Activated CD4-positive, alpha-beta T cell treated with anti-CD3 and anti-CD28 coated beads, Interleukin-2, amount 10 ng/mL, durations not matched to agents 24 days and 14 days (primary cell): ENCODE measurements around the gene COBL. TPM values are rescaled to one million over a fixed set of nuclear protein-coding genes. Genes with fewer than 3 reads are reported as not detected.

Experiments used
- DNase-seq: peaks from one replicate; pipeline ENCODE4 v3.0.0; 2022
- H3K27ac Mint-ChIP-seq: one replicate; pipeline ENCODE4 v1.8.0; 2022; ENCODE audit warnings: mild to moderate bottlenecking, mixed read lengths
- H3K27me3 Mint-ChIP-seq: one replicate; pipeline ENCODE4 v1.8.0; 2022; ENCODE audit warnings: mixed read lengths
- H3K36me3 Mint-ChIP-seq: one replicate; pipeline ENCODE4 v1.8.0; 2022; ENCODE audit warnings: low read depth, mild to moderate bottlenecking, mixed read lengths
- H3K4me1 Mint-ChIP-seq: one replicate; pipeline ENCODE4 v1.8.0; 2021; ENCODE audit warnings: mixed read lengths
- H3K4me3 Mint-ChIP-seq: one replicate; pipeline ENCODE4 v1.8.0; 2022; ENCODE audit warnings: mild to moderate bottlenecking, moderate library complexity, mixed read lengths
- H3K9me3 Mint-ChIP-seq: one replicate; pipeline ENCODE4 v1.8.0; 2021; ENCODE audit warnings: mixed read lengths
- intact Hi-C: fragments of 100-400 bp; cut with micrococcal nuclease; formaldehyde crosslinking; loops from one replicate; pipeline ENCODE4 v1.15.1; 2023
- total RNA-seq: library from RNA; stranded (reverse); gene quantifications from 2 replicates; pipeline ENCODE4 v1.2.3, GENCODE V29; 2022

The COBL gene
- total RNA-seq, 1 donor from 2014 or later = not detected

DNA sequence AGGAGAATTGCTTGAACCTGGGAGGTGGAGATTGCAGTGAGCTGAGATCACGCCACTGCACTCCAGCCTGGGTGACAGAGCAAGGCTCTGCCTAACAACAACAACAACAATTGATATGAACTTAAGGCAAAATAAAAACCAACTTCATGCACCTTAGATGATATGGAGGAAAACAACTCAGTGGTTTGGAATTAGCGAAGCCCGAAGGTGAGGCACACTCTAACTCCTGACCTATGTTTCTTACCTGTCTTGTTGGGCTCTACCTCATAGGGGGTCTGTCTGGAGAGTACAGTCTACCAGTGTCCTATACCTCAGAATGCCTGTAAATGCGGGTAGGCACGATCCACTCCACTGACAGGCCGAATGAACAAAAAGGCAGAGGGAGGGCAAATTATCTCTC is 24.3 kb upstream of the COBL start:
- no peaks in the 10 kb centered on the region for H3K4me1 Mint-ChIP-seq
- no peaks in the 10 kb centered on the region for H3K27me3 Mint-ChIP-seq
- H3K4me3 Mint-ChIP-seq = no peak overlapping the region
- intact Hi-C loops = no loop called here
- no peaks in the 10 kb centered on the region for H3K9me3 Mint-ChIP-seq
- no peak overlapping the region for H3K27ac Mint-ChIP-seq
- DNase-seq = no peak
- H3K36me3 Mint-ChIP-seq = no peaks in the 10 kb centered on the region

GRCh38 chr7:51340029-51340838 is 23.6 kb upstream of the COBL start:
- no peaks in the 10 kb centered on the region for H3K9me3 Mint-ChIP-seq
- intact Hi-C loops = no loop called here
- H3K27ac Mint-ChIP-seq = no peak overlapping the region
- DNase-seq = no peak
- no peaks in the 10 kb centered on the region for H3K4me1 Mint-ChIP-seq
- no peaks in the 10 kb centered on the region for H3K36me3 Mint-ChIP-seq
- H3K4me3 Mint-ChIP-seq = no peak overlapping the region
- no peaks in the 10 kb centered on the region for H3K27me3 Mint-ChIP-seq

- intact Hi-C loops = no loop called here
These were observed 18.4 kb upstream of the COBL start for GRCh38 chr7:51335057-51335456.

GRCh38 chr7:51329696-51330263 is 13.2 kb upstream of the COBL start:
- no peak for DNase-seq
- H3K36me3 Mint-ChIP-seq = no peaks in the 10 kb centered on the region
- H3K27ac Mint-ChIP-seq = no peak overlapping the region
- no peak overlapping the region for H3K4me3 Mint-ChIP-seq
- intact Hi-C loops = no loop called here
- H3K4me1 Mint-ChIP-seq = no peaks in the 10 kb centered on the region
- no peaks in the 10 kb centered on the region for H3K9me3 Mint-ChIP-seq
- H3K27me3 Mint-ChIP-seq = no peaks in the 10 kb centered on the region

More at GRCh38 chr7:51335057-51335456, 18.4 kb upstream of the COBL start:
- no peak overlapping the region for H3K27ac Mint-ChIP-seq
- H3K36me3 Mint-ChIP-seq = no peaks in the 10 kb centered on the region
- H3K27me3 Mint-ChIP-seq = no peaks in the 10 kb centered on the region
- no peaks in the 10 kb centered on the region for H3K4me1 Mint-ChIP-seq
- no peak for DNase-seq
- no peak overlapping the region for H3K4me3 Mint-ChIP-seq
- H3K9me3 Mint-ChIP-seq = no peaks in the 10 kb centered on the region

GRCh38 chr7:51328351-51328801 is 11.8 kb upstream of the COBL start:
- Mint-ChIP-seq H3K27me3 (no peaks in the 10 kb centered on the region), H3K9me3 (no peaks in the 10 kb centered on the region), H3K4me1 (no peaks in the 10 kb centered on the region), H3K4me3 (no peak overlapping the region), H3K27ac (no peak overlapping the region), H3K36me3 (no peaks in the 10 kb centered on the region)
- no peak for DNase-seq
- intact Hi-C loops = no loop called here

- no peak overlapping the region for H3K4me3 Mint-ChIP-seq
- no peak overlapping the region for H3K27ac Mint-ChIP-seq
- H3K27me3 Mint-ChIP-seq = no peaks in the 10 kb centered on the region
- no peaks in the 10 kb centered on the region for H3K9me3 Mint-ChIP-seq
- no peaks in the 10 kb centered on the region for H3K4me1 Mint-ChIP-seq
- intact Hi-C loops = no loop called here
- no peaks in the 10 kb centered on the region for H3K36me3 Mint-ChIP-seq
- no peak for DNase-seq
These were observed 10.7 kb upstream of the COBL start for GRCh38 chr7:51327287-51327717.

GRCh38 chr7:51326656-51327286 is 10.2 kb upstream of the COBL start:
- DNase-seq = no peak
- Mint-ChIP-seq H3K4me1 (no peaks in the 10 kb centered on the region), H3K36me3 (no peaks in the 10 kb centered on the region), H3K9me3 (no peaks in the 10 kb centered on the region), H3K27me3 (no peaks in the 10 kb centered on the region), H3K4me3 (no peak overlapping the region), H3K27ac (no peak overlapping the region)
- intact Hi-C loops = no loop called here

DNA sequence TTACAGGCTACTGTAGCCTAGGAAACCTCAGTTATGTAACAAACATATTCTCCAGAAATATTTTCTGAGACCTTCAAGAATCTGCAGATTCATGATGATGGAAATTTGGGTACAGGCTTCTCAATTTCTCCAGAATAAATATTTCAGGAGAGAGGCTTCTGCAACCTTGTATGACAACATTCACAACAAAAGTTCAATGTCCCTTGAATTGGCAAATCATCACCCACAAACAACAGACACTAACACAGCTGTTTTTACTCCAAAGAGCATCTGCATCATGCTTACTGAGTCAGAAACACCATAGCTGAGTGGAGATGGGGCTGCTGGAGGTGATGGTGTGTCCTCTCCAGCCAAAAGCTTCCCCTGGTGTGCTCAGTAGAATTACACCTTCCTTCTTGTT is 9.3 kb upstream of the COBL start:
- H3K36me3 Mint-ChIP-seq = no peaks in the 10 kb centered on the region
- no peak for DNase-seq
- no peaks in the 10 kb centered on the region for H3K9me3 Mint-ChIP-seq
- no peak overlapping the region for H3K27ac Mint-ChIP-seq
- no peaks in the 10 kb centered on the region for H3K27me3 Mint-ChIP-seq
- H3K4me1 Mint-ChIP-seq = no peaks in the 10 kb centered on the region
- no peak overlapping the region for H3K4me3 Mint-ChIP-seq
- intact Hi-C loops = no loop called here

- DNase-seq = no peak
- intact Hi-C loops = no loop called here
- Mint-ChIP-seq H3K4me1 (no peaks in the 10 kb centered on the region), H3K4me3 (no peak overlapping the region), H3K9me3 (no peaks in the 10 kb centered on the region), H3K27me3 (no peaks in the 10 kb centered on the region), H3K27ac (no peak overlapping the region), H3K36me3 (no peaks in the 10 kb centered on the region)
These were observed 8.7 kb upstream of the COBL start for GRCh38 chr7:51325261-51325676.

GRCh38 chr7:51324206-51324898 is 7.7 kb upstream of the COBL start:
- no peak for DNase-seq
- intact Hi-C loops = no loop called here
- no peaks in the 10 kb centered on the region for H3K4me1 Mint-ChIP-seq
- no peak overlapping the region for H3K4me3 Mint-ChIP-seq
- H3K36me3 Mint-ChIP-seq = no peaks in the 10 kb centered on the region
- H3K27me3 Mint-ChIP-seq = peaks cover 3% of the 10 kb centered on the region
- no peaks in the 10 kb centered on the region for H3K9me3 Mint-ChIP-seq
- no peak overlapping the region for H3K27ac Mint-ChIP-seq

DNA sequence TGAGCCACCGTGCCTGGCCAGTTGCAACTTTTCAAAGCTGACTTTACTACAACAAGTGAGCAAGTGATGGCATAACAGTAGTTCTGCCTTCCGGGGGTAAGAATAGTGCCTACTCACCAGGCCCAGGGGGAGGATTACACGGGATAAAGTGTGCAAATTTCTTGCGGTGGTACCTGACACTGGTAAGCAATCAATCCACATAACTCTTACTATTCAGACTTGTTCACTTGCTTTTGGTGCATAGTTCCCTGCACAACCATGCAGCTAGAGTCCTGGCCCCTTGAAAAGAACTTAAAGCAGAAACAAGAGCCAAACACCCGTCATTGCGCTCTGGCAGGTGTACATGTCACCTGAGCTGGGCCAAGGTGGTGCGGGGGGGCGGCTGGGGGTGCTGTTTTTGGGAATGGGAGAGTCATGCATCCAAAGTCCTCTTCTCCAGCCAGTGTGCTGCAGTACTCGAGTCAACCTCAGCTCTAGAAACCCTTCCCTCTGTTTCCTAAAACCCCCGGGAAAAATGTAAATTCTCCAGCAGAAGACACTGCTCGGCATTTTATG is 5.4 kb upstream of the COBL start:
- DNase-seq = no peak
- Mint-ChIP-seq H3K9me3 (no peaks in the 10 kb centered on the region), H3K27ac (no peak overlapping the region), H3K4me1 (no peaks in the 10 kb centered on the region), H3K36me3 (no peaks in the 10 kb centered on the region), H3K27me3 (peaks cover 17% of the 10 kb centered on the region), H3K4me3 (no peak overlapping the region)
- intact Hi-C loops = no loop called here

DNA sequence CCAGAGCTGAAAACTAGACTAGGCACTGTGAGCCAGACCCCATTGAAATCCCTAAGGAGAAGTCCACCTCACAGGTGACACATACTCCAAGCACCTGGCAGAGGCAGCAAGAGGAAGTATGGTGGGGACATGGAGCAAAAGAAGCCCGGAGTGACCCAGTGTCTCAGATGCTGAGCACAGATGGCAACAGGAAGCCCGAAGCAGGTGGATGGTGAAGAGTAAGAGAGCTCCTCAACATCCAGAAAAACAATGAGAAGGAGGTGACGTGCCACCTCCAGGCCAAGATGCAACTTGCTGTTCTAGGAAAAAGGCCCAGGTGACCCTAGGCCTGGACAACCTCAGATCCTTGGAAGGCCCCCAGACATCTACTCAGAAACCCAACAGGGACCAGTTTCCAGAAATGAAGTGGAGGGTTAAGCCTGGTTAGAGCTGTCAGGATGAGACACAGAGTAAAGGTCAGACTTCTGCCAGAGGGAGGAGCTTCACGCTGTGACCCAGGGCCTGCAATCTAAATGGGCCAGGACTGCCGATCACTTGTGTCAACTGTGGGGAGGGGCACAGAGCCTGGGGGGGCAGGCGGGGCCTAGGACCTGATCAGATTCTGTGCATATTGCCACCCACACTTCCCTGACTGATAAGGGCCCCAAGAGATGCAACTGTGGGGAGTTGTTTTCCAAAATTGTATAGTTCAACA is 2.4 kb upstream of the COBL start:
- intact Hi-C loops = no loop called here
- H3K27ac Mint-ChIP-seq = no peak overlapping the region
- no peak overlapping the region for H3K4me3 Mint-ChIP-seq
- no peaks in the 10 kb centered on the region for H3K36me3 Mint-ChIP-seq
- DNase-seq = no peak
- H3K9me3 Mint-ChIP-seq = no peaks in the 10 kb centered on the region
- peaks cover 38% of the 10 kb centered on the region for H3K27me3 Mint-ChIP-seq
- H3K4me1 Mint-ChIP-seq = no peaks in the 10 kb centered on the region

- Mint-ChIP-seq H3K4me3 (no peak overlapping the region), H3K36me3 (no peaks in the 10 kb centered on the region)
These were observed 1.4 kb upstream of the COBL start for GRCh38 chr7:51318001-51318400.

More at GRCh38 chr7:51318001-51318400, 1.4 kb upstream of the COBL start:
- Mint-ChIP-seq H3K4me1 (no peaks in the 10 kb centered on the region), H3K27me3 (peaks cover 44% of the 10 kb centered on the region), H3K9me3 (no peaks in the 10 kb centered on the region), H3K27ac (no peak overlapping the region)
- intact Hi-C loops = no loop called here
- no peak for DNase-seq
